ENCODE measurements around the gene FAM219A.
A peak's percentile ranks its signal among the peaks of the same experiment; 100 is the strongest.

FAM219A gene

DNA sequence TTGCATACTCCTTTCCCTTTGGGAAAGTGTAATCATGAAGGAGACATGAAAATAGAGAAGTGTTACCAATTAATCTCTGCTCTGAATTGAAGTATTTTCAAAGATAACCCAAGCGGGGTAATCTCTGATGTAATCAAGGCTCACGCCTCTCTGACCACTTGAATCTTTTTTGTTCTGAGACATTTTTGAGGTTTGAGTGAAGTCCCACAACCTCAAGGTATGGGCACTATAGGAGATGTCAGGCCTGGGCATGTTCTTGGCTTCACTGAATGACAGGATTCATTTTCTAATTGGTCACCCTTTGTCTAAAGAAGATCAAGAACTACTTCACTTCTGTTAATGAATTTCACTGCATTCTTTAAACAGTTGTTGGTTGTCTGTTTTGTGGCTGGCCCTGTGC lies 40.7 kb upstream of the FAM219A start:
- ChIA-PET POLR2A (ENCODE audit: low non-redundant PET) (no interaction called here), CTCF (interaction anchor here (0.5 to 2.1 kb wide), 2 partner anchors 68 to 95 kb away, joined by 3 to 5 read pairs; no protein-coding TSS in a partner anchor)
- H3K27ac ChIP-seq = no peak overlapping the region
- DNase-seq (ENCODE audit: low spot score) = peak; percentile 28
- no peak for TF ChIP-seq CTCF (conservative IDR thresholded peaks at IDR 0.05; ENCODE audit: low read depth)

- no peak overlapping the region for H3K27ac ChIP-seq
- CTCF ChIA-PET = interaction anchor here (0.5 to 2.1 kb wide), 2 partner anchors 67 to 95 kb away, joined by 3 to 5 read pairs; no protein-coding TSS in a partner anchor
- POLR2A ChIA-PET (ENCODE audit: low non-redundant PET) = no interaction called here
- no peak for TF ChIP-seq CTCF (conservative IDR thresholded peaks at IDR 0.05; ENCODE audit: low read depth)
- DNase-seq (ENCODE audit: low spot score) = no peak
Measured at GRCh38 chr9:34498553-34498952, 40.2 kb upstream of the FAM219A start.

- POLR2A ChIA-PET (ENCODE audit: low non-redundant PET) = no interaction called here
- CTCF ChIA-PET = interaction anchor here (0.8 to 1.0 kb wide), 2 partner anchors 39 to 93 kb away, joined by 3 read pairs; no protein-coding TSS in a partner anchor
- no peak overlapping the region for H3K27ac ChIP-seq
- DNase-seq (ENCODE audit: low spot score) = peak; percentile 45
- TF ChIP-seq CTCF (conservative IDR thresholded peaks at IDR 0.05; ENCODE audit: low read depth) = no peak
Measured at GRCh38 chr9:34496149-34496712, 37.9 kb upstream of the FAM219A start.

- no peak overlapping the region for H3K27ac ChIP-seq
- ChIA-PET CTCF (interaction anchor here (0.7 to 1.0 kb wide), 2 partner anchors 90 to 118 kb away, joined by 3 to 4 read pairs; no protein-coding TSS in a partner anchor), POLR2A (ENCODE audit: low non-redundant PET) (no interaction called here)
- DNase-seq (ENCODE audit: low spot score) = peak; percentile 63
- TF ChIP-seq CTCF (conservative IDR thresholded peaks at IDR 0.05; ENCODE audit: low read depth) = no peak
Measured at GRCh38 chr9:34493972-34494535, 35.7 kb upstream of the FAM219A start.

- H3K27ac ChIP-seq = no peak overlapping the region
- DNase-seq (ENCODE audit: low spot score) = no peak
- no peak for TF ChIP-seq CTCF (conservative IDR thresholded peaks at IDR 0.05; ENCODE audit: low read depth)
- ChIA-PET POLR2A (ENCODE audit: low non-redundant PET) (no interaction called here), CTCF (interaction anchor here (1.0 to 1.1 kb wide), 2 partner anchors 41 to 100 kb away, joined by 3 read pairs; no protein-coding TSS in a partner anchor)
Measured at GRCh38 chr9:34492051-34492450, 33.7 kb upstream of the FAM219A start.

GRCh38 chr9:34491596-34491995 lies 33.2 kb upstream of the FAM219A start:
- ChIA-PET CTCF (interaction anchor here (0.8 to 1.0 kb wide), 2 partner anchors 29 to 101 kb away, joined by 3 read pairs; no protein-coding TSS in a partner anchor), POLR2A (ENCODE audit: low non-redundant PET) (no interaction called here)
- no peak for TF ChIP-seq CTCF (conservative IDR thresholded peaks at IDR 0.05; ENCODE audit: low read depth)
- H3K27ac ChIP-seq = no peak overlapping the region
- DNase-seq (ENCODE audit: low spot score) = no peak
